GM21381 (cell line): Measurements from ENCODE around the gene WDR90.
A peak's percentile ranks its signal among the peaks of the same experiment; 100 is the strongest.

Experiments used
- ATAC-seq: cut with Tn5 transposase; IDR thresholded peaks from one replicate; pipeline ENCODE4 v1.9.1; 2021; ENCODE audit warnings: mild to moderate bottlenecking, moderate library complexity; ENCODE audit not compliant: unreplicated experiment

WDR90 gene

DNA sequence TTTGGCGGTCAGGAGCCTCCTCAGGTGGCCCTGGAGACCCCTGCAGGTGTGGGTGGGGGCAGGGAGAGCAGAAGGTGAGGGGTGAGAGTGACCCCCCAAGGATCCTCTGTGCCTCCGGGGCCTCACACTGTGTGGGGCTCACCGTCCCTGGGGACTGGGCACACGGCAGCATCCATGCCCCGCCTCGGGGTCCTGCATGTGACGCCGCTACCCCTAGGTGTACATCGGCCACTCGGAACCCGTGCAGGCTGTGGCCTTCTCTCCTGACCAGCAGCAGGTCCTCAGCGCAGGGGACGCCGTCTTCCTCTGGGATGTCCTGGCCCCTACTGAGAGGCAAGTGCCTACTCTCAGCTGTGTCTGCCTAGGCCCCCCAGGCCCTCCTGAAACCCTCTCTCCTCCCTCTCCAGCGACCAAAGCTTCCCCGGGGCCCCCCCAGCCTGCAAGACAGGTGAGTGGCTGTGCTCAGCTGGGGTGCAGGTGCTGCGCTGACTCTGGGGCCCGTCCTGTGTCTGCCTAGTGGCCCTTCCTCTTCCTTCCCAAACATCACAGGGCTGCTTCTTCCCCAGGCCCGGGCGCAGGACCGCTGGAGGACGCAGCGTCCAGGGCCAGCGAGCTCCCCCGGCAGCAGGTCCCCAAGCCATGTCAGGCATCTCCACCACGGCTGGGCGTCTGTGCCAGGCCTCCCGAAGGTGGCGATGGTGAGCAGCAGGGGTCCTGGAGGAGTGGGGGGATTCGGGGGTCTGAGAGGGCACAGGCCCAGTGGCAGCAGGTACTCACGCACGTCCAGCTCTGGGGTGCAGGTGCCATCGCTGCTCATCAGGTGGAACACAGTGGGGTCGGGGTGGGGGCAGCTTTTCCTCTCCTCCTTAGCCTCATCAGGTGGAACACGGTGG lies 9.8 kb downstream of the WDR90 start:
- no peak for ATAC-seq

GRCh38 chr16:659618-660017 lies 10.5 kb downstream of the WDR90 start:
- ATAC-seq, result no peak

DNA sequence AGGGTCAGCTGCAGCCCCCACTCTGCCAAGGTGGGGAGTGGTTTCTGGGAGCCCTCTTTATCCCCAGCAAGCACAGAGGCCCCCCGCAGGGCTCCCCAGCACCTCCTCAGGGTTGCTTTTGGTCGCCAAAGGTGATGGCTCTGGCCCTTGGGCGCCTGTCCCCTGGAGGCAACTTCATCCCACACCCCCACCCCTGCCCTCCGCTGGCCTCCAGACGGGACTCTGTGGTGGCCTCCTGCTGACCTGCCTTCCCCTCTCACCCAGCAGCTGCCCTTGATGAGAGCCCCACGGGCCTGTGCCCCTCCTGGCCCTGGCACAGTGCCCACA lies 10.9 kb downstream of the WDR90 start:
- no peak for ATAC-seq

- peak; percentile 56 for ATAC-seq
Observed at GRCh38 chr16:660459-661183, 11.5 kb downstream of the WDR90 start.

GRCh38 chr16:661184-661821 lies 12.1 kb downstream of the WDR90 start:
- no peak for ATAC-seq

GRCh38 chr16:662095-662494 lies 12.9 kb downstream of the WDR90 start:
- ATAC-seq, result no peak

GRCh38 chr16:662597-662996 lies 13.4 kb downstream of the WDR90 start:
- ATAC-seq, result no peak

DNA sequence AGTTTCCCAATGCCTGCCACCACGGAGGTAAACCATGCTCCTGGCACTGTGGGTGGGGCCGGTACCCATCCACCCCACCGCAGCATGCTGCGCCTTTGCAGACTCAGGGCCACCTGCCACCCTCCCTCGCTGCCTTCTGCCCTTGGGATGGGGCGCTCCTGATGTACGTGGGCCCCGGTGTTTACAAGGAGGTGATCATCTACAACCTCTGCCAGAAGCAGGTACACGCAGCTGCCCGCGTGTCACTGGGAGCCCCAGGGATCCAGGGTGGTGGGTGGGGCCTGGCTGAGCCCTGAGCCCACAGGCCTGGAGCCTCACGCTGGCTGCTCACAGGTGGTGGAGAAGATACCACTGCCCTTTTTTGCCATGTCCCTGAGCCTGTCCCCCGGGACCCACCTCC lies 17.4 kb downstream of the WDR90 start:
- no peak for ATAC-seq

- no peak for ATAC-seq
Observed at GRCh38 chr16:667113-667779, 18.1 kb downstream of the WDR90 start.

DNA sequence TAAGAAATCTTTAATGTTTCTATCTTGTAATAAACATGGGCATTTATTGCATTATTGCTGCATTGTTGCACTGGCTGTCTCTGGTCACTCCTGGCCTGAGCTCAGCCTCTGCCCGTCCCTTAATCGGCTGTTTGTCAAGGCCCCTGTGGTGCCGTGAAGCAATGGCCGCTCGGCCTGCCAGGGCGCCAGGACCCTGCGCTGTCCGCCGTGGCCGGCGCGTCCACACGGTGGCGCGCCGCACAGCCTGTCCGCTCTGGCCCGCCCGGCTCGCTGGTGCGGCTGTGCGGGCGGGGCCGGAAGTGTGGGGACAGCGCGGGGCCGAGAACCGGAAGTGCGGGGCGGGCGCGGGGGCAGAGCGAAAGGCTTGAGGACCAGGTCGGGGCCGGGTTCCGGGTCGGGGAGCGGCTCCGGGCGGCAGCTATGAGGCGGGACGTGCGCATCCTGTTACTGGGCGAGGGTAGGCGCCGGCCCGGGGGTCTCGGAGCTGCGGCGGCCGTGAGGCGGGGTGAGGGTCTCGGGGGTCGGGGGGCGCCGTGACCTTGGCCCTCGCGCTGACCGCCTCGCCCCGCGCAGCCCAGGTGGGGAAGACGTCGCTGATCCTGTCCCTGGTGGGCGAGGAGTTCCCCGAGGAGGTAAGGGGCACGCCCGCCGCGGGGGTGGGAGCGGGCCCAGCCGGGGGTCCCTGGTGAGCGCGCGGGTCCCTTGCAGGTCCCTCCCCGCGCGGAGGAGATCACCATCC lies 18.8 kb downstream of the WDR90 start, which contains the start of gene RHOT2:
TSS of gene RHOT2 (plus strand) at position 353 of the 739 bp plus-strand sequence. CDS start at position 421, 68 bp downstream.
- ATAC-seq, result peak; percentile 83

- ATAC-seq, result no peak
Observed at GRCh38 chr16:668519-669171, 19.5 kb downstream of the WDR90 start.

- ATAC-seq, result no peak
Observed at GRCh38 chr16:669666-670065, 20.5 kb downstream of the WDR90 start.

- no peak for ATAC-seq
Observed at GRCh38 chr16:670485-671352, 21.6 kb downstream of the WDR90 start.

GRCh38 chr16:671353-672131 lies 22.4 kb downstream of the WDR90 start:
- ATAC-seq, result no peak

GRCh38 chr16:672371-672770 lies 23.2 kb downstream of the WDR90 start:
- no peak for ATAC-seq

DNA sequence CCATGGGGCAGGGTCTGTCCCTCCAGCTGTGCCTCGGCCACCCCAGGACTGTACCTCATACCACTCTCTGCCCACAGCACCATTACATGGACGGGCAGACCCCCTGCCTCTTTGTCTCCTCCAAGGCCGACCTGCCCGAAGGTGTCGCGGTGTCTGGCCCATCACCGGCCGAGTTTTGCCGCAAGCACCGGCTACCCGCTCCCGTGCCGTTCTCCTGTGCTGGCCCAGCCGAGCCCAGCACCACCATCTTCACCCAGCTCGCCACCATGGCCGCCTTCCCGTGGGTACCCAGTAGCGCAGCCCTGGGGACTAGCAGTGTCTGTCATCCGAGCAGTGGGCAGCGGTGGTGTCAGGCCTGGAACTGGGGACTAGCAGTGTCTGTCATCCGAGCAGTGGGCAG lies 23.7 kb downstream of the WDR90 start:
- ATAC-seq, result no peak

DNA sequence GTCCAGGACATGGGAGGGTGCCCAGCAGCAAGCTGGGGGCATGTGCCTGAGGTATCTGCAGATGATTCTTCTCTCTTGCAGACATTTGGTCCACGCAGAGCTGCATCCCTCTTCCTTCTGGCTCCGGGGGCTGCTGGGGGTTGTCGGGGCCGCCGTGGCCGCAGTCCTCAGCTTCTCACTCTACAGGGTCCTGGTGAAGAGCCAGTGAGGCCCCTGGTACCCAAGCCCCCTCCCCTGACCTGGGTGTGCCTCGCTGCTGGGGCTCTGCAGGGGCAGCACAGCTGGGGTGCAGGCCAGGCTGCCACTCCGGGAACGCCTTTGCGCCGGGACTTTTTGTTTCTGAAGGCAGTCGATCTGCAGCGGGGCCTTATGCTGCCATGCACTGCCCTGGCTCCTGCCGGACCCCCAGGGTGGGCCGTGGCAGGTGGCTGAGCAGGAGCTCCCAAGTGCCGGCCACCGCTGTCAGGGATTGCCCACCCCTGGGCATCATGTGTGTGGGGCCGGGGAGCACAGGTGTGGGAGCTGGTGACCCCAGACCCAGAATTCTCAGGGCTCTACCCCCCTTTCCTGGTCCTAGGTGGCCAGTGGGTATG lies 24.3 kb downstream of the WDR90 start:
- ATAC-seq, result no peak
